GM12878 (cell line): ENCODE data around the gene DIO1. TPM values are rescaled to one million over a fixed set of nuclear protein-coding genes. Genes with fewer than 3 reads are reported as not detected.
"Not testable (repeated sequence)": the region's sequence is repeated elsewhere in the genome, so short reads cannot be mapped to it uniquely, and the experiment has no call there.

ENCODE experiments used
- ATAC-seq: fragments of 200-7000 bp; cut with Tn5 transposase; 3 replicates; pipeline ENCODE4 v1.9.1; 2020; ENCODE audit warnings: mild to moderate bottlenecking, moderate library complexity
- BruUV-seq: library from RNA; stranded (reverse); fragments of 400-500 nt; replicated peaks from 2 replicates; lab custom pipeline; 2021; lab: Mats Ljungman, UMichigan
- CTCF ChIA-PET: fragments of 300-600 bp; sonication (Branson Sonifier 250); formaldehyde crosslinking; extraction: SDS; loops from one replicate; lab custom pipeline; 2021; ENCODE audit warnings: inconsistent platforms; lab: Yijun Ruan, JAX
- POLR2A ChIA-PET: fragments of 350-600 bp; formaldehyde crosslinking; extraction: SDS; loops from one replicate; lab custom pipeline; 2021; ENCODE audit warnings: inconsistent platforms; lab: Charles Lee
- RAD21 ChIA-PET: fragments of 300-600 bp; sonication (Branson Sonifier 250); formaldehyde crosslinking; loops from one replicate; lab custom pipeline; 2023; ENCODE audit warnings: antibody characterized with exemption; ENCODE audit not compliant: unreplicated experiment; lab: Charles Lee
- SMC1A ChIA-PET: fragments of 300-600 bp; sonication (Branson Sonifier 250); formaldehyde crosslinking; loops from one replicate; lab custom pipeline; 2023; ENCODE audit not compliant: unreplicated experiment, uncharacterized antibody; lab: Charles Lee
- DNase-seq: peaks from one replicate; pipeline ENCODE4 v3.0.0-alpha.2; 2011; ENCODE audit warnings: low read depth, low spot score
- FAIRE-seq: peaks from 3 replicates; lab custom pipeline; 2011; peaks lifted over from hg19 to GRCh38; lab: Jason Lieb, UNC
- H2AFZ ChIP-seq: 2 replicates; pipeline ENCODE4 v1.6.0; 2011; ENCODE audit warnings: low read depth, low read length, control low read depth; ENCODE audit not compliant: control insufficient read depth
- H3K27ac ChIP-seq: 2 replicates; pipeline ENCODE4 v1.5.1; 2011; ENCODE audit warnings: control low read depth; ENCODE audit not compliant: control insufficient read depth, insufficient read depth
- H3K27me3 ChIP-seq, 2 experiments: replicated peaks in 1 of 2; 2 replicates each; pipeline versions ENCODE4 v1.6.0 to v1.6.1; 2011; ENCODE audit warnings: low read length in 1 of 2; ENCODE audit not compliant: control insufficient read depth in 2 of 2, insufficient read depth in 2 of 2
- H3K36me3 ChIP-seq, 2 experiments: 2 replicates each; pipeline ENCODE4 v1.5.1; 2011; ENCODE audit warnings: low read length in 1 of 2; ENCODE audit not compliant: control insufficient read depth in 2 of 2, insufficient read depth in 2 of 2
- H3K4me1 ChIP-seq: 2 replicates; pipeline ENCODE4 v1.6.1; 2011; ENCODE audit warnings: mild to moderate bottlenecking, low read length, moderate library complexity, mixed read lengths; ENCODE audit not compliant: control insufficient read depth, insufficient read depth
- H3K4me2 ChIP-seq: 2 replicates; pipeline ENCODE4 v1.6.0; 2011; ENCODE audit warnings: control low read depth; ENCODE audit not compliant: control insufficient read depth, insufficient read depth
- H3K4me3 ChIP-seq: fragments of 200-600 bp; sonication (generic); 2 replicates; pipeline ENCODE4 v1.5.1; 2016
- H3K79me2 ChIP-seq: 2 replicates; pipeline ENCODE4 v1.6.0; 2011; ENCODE audit warnings: low read length; ENCODE audit not compliant: control insufficient read depth, insufficient read depth
- H3K9ac ChIP-seq: 2 replicates; pipeline ENCODE4 v1.8.0; 2011; ENCODE audit warnings: low read length, control low read depth, mixed read lengths; ENCODE audit not compliant: control insufficient read depth, insufficient read depth
- H3K9me3 ChIP-seq: replicated peaks from 3 replicates; pipeline ENCODE4 v1.5.1; 2011; ENCODE audit warnings: mild to moderate bottlenecking, low read length; ENCODE audit not compliant: control insufficient read depth, insufficient read depth
- H4K20me1 ChIP-seq: 2 replicates; pipeline ENCODE4 v1.6.0; 2011; ENCODE audit not compliant: control insufficient read depth, insufficient read depth
- POLR2A ChIP-seq: IDR thresholded peaks from 2 replicates; pipeline ENCODE4 v1.6.1; 2011; ENCODE audit warnings: low read depth, mild to moderate bottlenecking, low read length
- POU2F2 ChIP-seq: IDR thresholded peaks from 3 replicates; pipeline ENCODE4 v1.6.1; 2011; ENCODE audit warnings: low read depth, mild to moderate bottlenecking, low read length, borderline replicate concordance
- TCF12 ChIP-seq: IDR thresholded peaks from 2 replicates; pipeline ENCODE4 v1.6.1; 2011; ENCODE audit warnings: low read depth, mild to moderate bottlenecking, low read length
- WGBS: methylation state at CpG from one replicate; pipeline ENCODE4 v1.1.6; 2016; ENCODE audit warnings: low lambda C conversion rate; ENCODE audit not compliant: insufficient replicate concordance, insufficient coverage; ENCODE audit errors: missing lambda C conversion rate; 5-methylcytosine and 5-hydroxymethylcytosine counted together
- in situ Hi-C: fragments of 300-500 bp; cut with MboI; formaldehyde crosslinking; loops from 9 replicates; pipeline ENCODE4 v1.14.3; 2018; ENCODE audit warnings: mixed read lengths
- intact Hi-C: fragments of 100-400 bp; cut with micrococcal nuclease; formaldehyde crosslinking; loops from one replicate; pipeline ENCODE4 v1.14.2; 2022; ENCODE audit not compliant: unreplicated experiment
- polyA plus RNA-seq, 11 experiments: library from polyadenylated mRNA; depleted of rRNA in 4 of 11; unstranded in 6 of 11; stranded (reverse) in 5 of 11; fragments of >200 nt; fragmentation: Nextera tagmentation in 4 of 11; fragmentation: Illumina TruSeq in 1 of 11; extraction: Ambion mirVana in 4 of 11; extraction: Trizol in 1 of 11; gene quantifications; 1 replicate in 1 of 11; 2 replicates in 10 of 11; pipeline versions ENCODE4 v1.2.1 to v1.2.3, GENCODE V29; 2011 to 2016; ENCODE audit warnings: inconsistent platforms in 2 of 11, missing spikeins in 2 of 11, low read depth in 1 of 11
- total RNA-seq, 4 experiments: library from RNA; depleted of rRNA in 3 of 4; stranded (reverse); fragments of >200 nt in 3 of 4; fragmentation: Illumina TruSeq in 1 of 4; extraction: Trizol in 1 of 4; gene quantifications; 2 replicates each; pipeline versions ENCODE4 v1.2.1 to v1.2.3, GENCODE V29; 2013 to 2021

Gene DIO1
- total and polyA plus RNA-seq, 10 of the 15 experiments (the other 5 are each of a cell fraction or from before 2014, with no cell fraction given): 0.11 to 0.26 (median 0.12) TPM; not detected in 6

DNA sequence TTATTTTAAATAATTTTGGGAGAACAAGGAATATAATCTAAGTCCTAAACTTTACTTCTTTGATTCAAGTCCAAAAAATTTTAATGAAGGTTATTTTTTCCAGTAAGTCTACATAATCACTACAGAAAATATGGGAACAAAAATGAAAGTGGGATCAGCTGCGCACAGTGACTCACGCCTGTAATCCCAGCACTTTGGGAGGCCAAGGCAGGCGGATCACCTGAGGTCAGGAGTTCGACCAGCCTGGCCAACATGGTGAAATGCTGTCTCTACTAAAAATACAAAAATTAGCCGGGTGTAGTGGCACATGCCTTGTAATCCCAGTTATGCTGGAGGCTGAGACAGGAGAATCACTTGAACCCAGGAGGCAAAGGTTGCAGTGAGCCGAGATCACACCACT, 10.4 kb upstream of the DIO1 start:
- H3K79me2 ChIP-seq, DNase-seq, H3K4me3 ChIP-seq, H3K4me2 ChIP-seq, in situ Hi-C loops, H3K36me3 ChIP-seq, H2AFZ ChIP-seq, H4K20me1 ChIP-seq, BruUV-seq, H3K27ac ChIP-seq, H3K9ac ChIP-seq, H3K27me3 ChIP-seq, ATAC-seq, FAIRE-seq, H3K4me1 ChIP-seq, H3K9me3 ChIP-seq, intact Hi-C loops: not testable (repeated sequence)
- CTCF ChIA-PET: interaction anchor here (1.0 to 8.7 kb wide), 4 partner anchors 23 to 76 kb away, joined by 3 to 198 read pairs (median 6); partner anchors contain the start of genes IFT25 and LRRC42
- SMC1A ChIA-PET: interaction anchor here (1.5 to 2.3 kb wide), 2 partner anchors 72 to 76 kb away, joined by 7 read pairs; no protein-coding TSS in a partner anchor
- POLR2A ChIA-PET: interaction anchor here (0.6 to 1.8 kb wide), 2 partner anchors 37 to 62 kb away, joined by 5 to 7 read pairs; partner anchors contain the start of genes IFT25 and LRRC42
- 95% methylated on average over 6 of the region's 6 CpGs for WGBS
- RAD21 ChIA-PET: interaction anchor here (1.4 kb wide), 1 partner anchor 64 kb away, joined by 7 read pairs; no protein-coding TSS in a partner anchor

DNA sequence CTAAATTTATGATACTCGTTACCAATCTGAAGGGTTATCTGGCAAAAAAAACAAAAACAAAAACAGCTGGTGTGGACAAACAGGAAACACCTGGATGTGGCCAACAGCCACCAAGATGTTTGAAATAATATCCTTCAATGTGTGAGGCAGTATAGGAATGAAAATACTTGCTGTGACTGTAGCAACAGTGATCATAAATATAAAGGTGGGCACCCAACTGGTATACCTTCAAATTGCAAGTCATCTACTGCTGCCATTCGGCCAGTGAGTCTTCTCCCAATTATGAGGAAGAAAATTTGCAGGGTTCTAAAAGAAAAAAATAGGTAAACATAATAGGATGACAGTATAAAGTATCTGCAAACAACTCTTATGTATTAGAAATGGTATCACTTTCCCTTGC, 5.3 kb upstream of the DIO1 start:
- Histone ChIP-seq H4K20me1 (no peaks in the 10 kb centered on the region), H3K4me2 (peak overlapping the region; percentile 84)
- TF ChIP-seq POU2F2 (no peak), POLR2A (no peak), TCF12 (0 out of 2 replicates have a peak, but pooled peaks have one; percentile 22)
- TF ChIP-seq, all 136 proteins: peak for 1
- Histone ChIP-seq H3K9me3 (no peaks in the 10 kb centered on the region), H3K79me2 (peaks cover 5% of the 10 kb centered on the region), H3K4me1 (peaks cover 5% of the 10 kb centered on the region; the same call in 1 of the 2 replicates), H3K27me3 (no peaks in the 10 kb centered on the region), H2AFZ (no peak overlapping the region), H3K27ac (no peak overlapping the region; the same call in 1 of the 2 replicates), H3K9ac (no peak overlapping the region), H3K36me3 (no peaks in the 10 kb centered on the region), H3K4me3 (peak overlapping the region; percentile 80)
- 43% methylated on average over 2 of the region's 2 CpGs for whole genome bisulfite sequencing
- RAD21 ChIA-PET: interaction anchor here (0.8 kb wide), 1 partner anchor 29 kb away, joined by 3 read pairs; no protein-coding TSS in a partner anchor
- no peak for DNase-seq
- in situ Hi-C loops (no loop called here), intact Hi-C loops (loop anchor here (5.0 kb wide), 1 partner anchor 164 kb away; the partner anchor contains the start of genes TCEANC2 and TMEM59)
- no peak for ATAC-seq
- CTCF ChIA-PET: interaction anchor here (0.9 to 4.6 kb wide), 4 partner anchors 9 to 71 kb away, joined by 3 to 33 read pairs (median 5); partner anchors contain the start of genes IFT25 and LRRC42
- SMC1A ChIA-PET: interaction anchor here (1.0 to 2.0 kb wide), 3 partner anchors 10 to 59 kb away, joined by 3 to 5 read pairs (median 4); no protein-coding TSS in a partner anchor
- FAIRE-seq: no peak
- POLR2A ChIA-PET: interaction anchor here (1.1 to 1.5 kb wide), 2 partner anchors 10 to 53 kb away, joined by 3 to 4 read pairs; no protein-coding TSS in a partner anchor
- BruUV-seq: no TSS peak
